NCI-H187 (cell line): Measurements from ENCODE around the gene ABHD16B.

ENCODE experiments used
- DNase-seq, 2 experiments: peaks; one replicate each; lab custom pipeline; 2025; lab: John Stamatoyannopoulos, UW

The ABHD16B gene

DNA sequence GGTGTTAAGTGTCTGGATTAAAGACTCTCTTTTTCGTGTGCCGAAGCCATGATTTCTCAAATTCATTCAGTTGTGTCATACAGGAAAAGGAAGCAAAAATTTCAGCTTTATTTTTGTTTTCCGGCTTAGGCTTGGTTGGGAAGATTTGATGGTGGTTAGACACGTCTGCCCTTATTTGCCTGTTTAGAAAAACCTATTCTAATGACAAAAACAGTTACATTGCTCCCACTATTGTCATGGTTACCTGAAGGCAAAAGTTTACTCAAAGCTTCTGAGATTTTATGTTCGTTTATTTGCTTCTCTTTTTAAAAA, 34.6 kb downstream of the ABHD16B start:
- no peak for DNase-seq

DNA sequence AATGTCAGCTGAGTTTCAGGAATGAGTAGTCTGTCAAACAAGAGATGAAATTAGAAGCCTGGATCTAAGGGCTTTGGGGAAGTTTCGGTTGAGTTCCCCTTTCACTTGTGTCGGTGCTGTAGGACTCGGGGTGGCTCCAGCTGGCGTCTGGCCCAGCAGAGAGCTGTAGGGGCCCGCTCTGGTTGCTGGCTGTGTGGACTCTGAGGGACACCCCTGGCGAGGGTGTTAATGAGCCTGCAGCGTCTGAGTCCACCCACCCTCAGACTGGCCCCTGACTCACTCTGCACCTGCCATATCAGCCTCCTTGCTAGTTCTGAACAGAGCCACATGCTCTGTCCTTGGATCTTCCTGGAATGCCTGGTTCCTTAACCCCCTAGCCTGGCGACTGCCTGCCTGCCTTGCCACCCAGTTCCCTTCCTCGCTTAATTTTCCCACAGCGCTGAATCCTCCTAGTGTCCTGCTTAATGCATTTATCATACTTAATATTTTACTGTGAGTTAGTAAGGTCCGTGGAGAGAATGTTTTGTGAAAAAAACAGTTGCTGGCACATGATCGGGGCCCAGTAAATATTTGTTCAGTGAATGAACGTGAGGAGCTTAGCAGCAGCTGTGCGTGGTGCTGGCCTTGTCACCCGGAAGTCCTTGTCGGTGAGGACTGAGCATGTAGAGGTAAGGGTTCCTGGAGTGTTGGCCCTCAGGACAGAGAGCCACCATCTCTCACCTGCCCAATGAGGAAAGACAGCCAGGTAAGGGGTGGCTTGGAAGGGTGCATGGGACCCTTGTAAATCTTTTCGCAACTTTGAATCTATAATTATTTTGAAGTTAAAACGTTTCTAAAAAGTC, 35.2 kb downstream of the ABHD16B start:
- DNase-seq: no peak

DNA sequence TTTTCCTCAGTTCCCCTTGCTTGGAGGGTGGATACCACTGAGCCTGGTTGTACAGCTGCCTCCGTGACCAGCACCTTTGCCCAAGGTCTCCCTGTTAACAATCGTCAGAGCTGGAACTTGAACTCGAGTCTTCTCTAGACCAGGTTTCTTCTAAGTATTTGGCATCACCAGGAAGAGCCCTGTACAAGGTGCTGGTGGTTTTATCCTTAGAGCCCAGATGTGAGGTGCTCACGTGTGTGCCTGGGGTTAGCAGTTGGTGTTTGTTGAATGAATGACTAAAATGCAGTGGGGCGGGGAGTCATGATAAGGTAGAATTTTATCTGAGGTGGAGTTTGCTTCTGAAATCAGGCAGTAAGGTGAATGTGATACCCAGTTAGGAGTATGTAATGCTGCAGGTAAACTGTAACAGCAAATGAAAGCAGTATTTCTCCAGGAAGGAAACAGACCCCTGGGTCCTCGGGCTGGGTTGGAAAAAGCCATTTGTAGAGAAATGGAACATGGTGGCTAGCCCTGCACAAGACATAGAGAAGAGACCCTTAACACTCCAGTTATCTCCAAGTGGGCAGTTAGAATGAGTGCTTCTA, 36.8 kb downstream of the ABHD16B start:
- DNase-seq: no peak

DNA sequence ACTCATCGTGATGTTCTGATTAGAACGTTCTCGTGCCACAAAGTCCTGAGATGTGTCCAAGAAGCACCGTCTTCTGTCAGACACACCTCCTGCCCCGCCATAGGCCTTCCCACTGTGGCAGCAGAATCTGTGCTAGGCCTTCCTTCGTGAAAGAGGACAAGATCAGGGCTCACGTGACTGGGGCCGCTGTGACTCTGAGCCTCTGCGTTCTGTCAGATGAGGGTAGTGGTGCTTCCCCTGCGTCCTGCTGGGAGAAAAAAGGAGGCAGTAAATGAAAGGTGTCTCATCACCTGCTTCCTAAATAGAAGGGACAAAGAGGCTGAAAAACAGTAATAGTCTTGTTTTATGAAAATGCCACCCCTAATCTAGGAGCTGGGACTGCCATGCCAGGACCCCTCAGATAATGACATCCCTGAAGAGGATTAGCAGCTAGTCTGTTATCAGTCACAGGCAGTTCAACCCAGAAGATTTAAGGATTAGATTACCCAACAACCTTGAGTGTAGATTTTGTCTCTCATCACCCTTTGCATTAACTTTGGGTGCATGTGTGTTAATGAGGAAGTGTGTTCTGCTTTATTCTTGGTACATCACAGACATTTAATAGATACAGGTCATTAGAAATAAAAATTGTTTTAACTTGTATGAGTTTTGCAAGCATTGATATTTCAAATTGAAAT, 37.7 kb downstream of the ABHD16B start:
- DNase-seq: no peak

DNA sequence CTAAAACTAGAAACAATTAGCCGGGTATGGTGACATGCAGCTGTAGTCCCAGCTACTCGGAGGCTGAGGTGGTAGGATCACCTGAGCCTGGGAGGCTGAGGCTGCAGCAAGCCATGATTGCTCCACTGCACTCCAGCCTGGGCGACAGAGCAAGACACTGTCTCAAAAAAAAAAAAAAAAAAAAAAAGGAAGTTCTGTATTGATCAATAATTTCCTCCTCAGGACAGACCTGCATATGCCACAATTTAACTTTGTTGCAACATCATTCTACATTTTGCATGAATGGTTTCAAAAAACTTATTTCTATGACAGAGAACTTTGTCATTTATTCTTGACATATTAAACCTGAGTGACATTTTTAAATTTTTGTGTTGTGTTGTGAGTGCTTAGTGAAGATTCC, 39.1 kb downstream of the ABHD16B start:
- no peak for DNase-seq

DNA sequence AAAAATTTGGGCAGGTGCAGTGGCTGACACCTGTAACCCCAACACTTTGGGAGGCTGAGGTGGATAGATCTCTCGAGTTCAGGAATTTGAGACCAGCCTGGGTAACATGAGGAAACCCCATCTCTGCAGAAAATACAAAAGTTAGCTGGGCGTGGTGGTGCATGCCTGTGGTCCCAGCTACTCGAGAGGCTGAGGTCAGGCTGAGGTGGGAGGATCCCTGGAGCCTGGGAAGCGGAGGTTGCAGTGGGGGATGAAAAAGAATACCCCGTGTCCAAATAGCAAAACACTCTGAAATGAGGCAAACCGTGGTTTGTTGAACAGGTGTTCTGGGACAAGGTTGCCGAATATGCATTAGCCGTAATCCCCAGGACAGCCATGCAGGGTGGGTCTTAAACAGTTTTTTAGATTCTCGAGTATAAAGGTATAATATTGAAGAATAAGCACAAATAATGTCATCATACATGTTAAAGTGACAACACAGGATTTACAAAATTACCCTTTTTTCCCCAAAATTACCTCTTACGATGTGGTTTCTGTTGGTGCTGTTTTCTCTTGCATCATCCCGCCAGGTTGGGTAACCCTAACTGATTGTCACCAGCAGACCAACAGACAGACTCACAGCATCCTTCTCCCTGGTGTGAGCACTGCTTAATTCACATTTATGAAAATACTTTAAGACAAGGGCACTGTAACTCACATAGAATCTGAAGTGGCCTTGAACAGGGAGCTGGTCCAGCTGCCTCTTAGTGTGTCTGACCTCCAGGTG, 42.7 kb downstream of the ABHD16B start:
- no peak for DNase-seq

DNA sequence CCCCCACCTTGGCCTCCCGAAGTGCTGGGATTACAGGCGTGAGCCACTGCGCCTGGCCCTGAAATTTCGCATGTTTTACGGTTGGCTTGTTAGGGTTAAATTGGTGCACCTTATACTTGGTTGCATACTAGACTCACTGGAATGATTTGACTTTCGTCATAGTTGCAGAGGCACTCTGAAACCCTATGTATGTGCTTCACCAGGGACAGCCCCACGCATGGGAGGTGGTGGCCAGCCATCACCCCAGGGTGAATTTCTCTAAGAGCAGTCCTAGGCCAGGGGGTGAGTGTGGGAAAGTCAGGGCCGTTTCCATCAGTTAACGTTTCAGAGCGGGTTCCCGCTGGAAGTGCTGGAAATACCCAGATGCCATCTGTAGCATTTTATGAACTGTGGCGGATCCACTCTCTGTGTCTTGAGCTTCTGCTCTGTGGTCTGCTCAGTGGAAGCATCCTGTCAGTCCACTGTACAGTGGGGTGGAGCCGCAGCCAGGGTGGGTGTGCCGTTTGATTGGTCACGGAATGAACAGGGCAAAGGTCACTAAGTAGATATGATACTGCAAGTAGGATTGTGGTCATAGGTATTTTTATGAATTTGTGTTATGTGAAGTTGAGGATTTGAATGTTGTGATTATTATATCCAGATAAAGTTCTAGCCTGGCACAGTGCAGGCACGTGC, 46.8 kb downstream of the ABHD16B start:
- DNase-seq: no peak

DNA sequence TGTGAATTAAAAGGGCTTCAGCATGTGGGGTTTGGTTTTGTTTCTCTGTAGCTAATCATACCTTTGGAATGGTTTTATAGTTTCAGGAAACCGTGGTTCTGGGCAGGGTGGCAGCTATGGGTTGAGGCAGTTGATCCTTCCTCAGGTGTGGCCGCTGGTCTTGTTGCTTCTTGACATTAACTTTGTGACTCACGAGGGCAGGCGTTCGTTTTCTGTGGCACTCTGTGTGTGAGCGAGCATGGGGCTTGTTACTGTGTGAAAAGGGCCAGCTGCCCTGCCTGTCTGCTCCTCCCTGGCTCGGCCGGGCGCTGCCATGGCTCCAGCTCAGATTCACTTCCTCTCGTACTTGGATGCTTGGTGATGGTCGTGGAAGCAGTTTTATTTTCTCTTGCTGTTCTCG, 49.9 kb downstream of the ABHD16B start:
- DNase-seq: no peak
